Lower lobe of right lung (tissue), 2 donors: Measurements from ENCODE around the gene BLID. TPM values are rescaled to one million over a fixed set of nuclear protein-coding genes. Genes with fewer than 3 reads are reported as not detected.

Experiments used
- ATAC-seq, 2 donors: fragments of 200-7000 bp; cut with Tn5 transposase; one replicate each; pipeline ENCODE4 v1.9.1; 2020 to 2022; ENCODE audit warnings: mild to moderate bottlenecking in 2 of 2, moderate library complexity in 2 of 2
- DNase-seq: peaks from one replicate; pipeline ENCODE4 v3.0.0-alpha.2; 2020
- H3K27ac ChIP-seq: fragments of 200-600 bp; one replicate; pipeline ENCODE4 v1.8.0; 2022
- H3K27me3 ChIP-seq: fragments of 200-600 bp; one replicate; pipeline ENCODE4 v1.8.0; 2022; ENCODE audit warnings: low read depth
- H3K36me3 ChIP-seq: fragments of 200-600 bp; one replicate; pipeline ENCODE4 v1.8.0; 2022; ENCODE audit warnings: mild to moderate bottlenecking
- H3K4me1 ChIP-seq: fragments of 200-600 bp; one replicate; pipeline ENCODE4 v1.8.0; 2022
- H3K4me3 ChIP-seq: fragments of 200-600 bp; one replicate; pipeline ENCODE4 v1.8.0; 2022; ENCODE audit warnings: mild to moderate bottlenecking
- H3K9me3 ChIP-seq: fragments of 200-600 bp; one replicate; pipeline ENCODE4 v1.8.0; 2022
- CTCF ChIP-seq: fragments of 200-600 bp; IDR thresholded peaks from one replicate; pipeline ENCODE4 v1.8.0; 2022; ENCODE audit warnings: antibody characterized with exemption, mild to moderate bottlenecking
- intact Hi-C: fragments of 100-400 bp; cut with DNase I; formaldehyde crosslinking; loops from one replicate; pipeline ENCODE4 v1.11.0; 2022
- total RNA-seq: library from RNA; stranded (reverse); fragmentation: NEBNext Ultra II Directional; extraction: Animal tissue kit (Norgen Biotek cat#: 25700); gene quantifications from one replicate; pipeline ENCODE4 v1.2.1, GENCODE V29; 2021
- donor health status: DM: no; HTN: yes; CAD: no; lungs with severe emphysema.

The BLID gene
- total RNA-seq, 1 donor from 2014 or later = 0.62 TPM

GRCh38 chr11:122114976-122115375 is 1.0 kb downstream of the BLID start:
- intact Hi-C loops = no loop called here
- DNase-seq = no peak
- H3K4me1 ChIP-seq = peaks cover 4% of the 10 kb centered on the region

GRCh38 chr11:122113836-122114825 is 1.9 kb downstream of the BLID start:
- TF ChIP-seq CTCF = no peak
- intact Hi-C loops = no loop called here
- Histone ChIP-seq H3K9me3 (no peaks in the 10 kb centered on the region), H3K4me1 (peaks cover 4% of the 10 kb centered on the region), H3K27me3 (no peaks in the 10 kb centered on the region), H3K27ac (no peak overlapping the region), H3K4me3 (no peak overlapping the region), H3K36me3 (no peaks in the 10 kb centered on the region)
- ATAC-seq (no peak), DNase-seq (no peak)

More at GRCh38 chr11:122114976-122115375, 1.0 kb downstream of the BLID start:
- H3K27me3 ChIP-seq = no peaks in the 10 kb centered on the region
- H3K9me3 ChIP-seq = no peaks in the 10 kb centered on the region
- no peak for ATAC-seq
- TF ChIP-seq CTCF = no peak
- no peak overlapping the region for H3K4me3 ChIP-seq
- H3K27ac ChIP-seq = no peak overlapping the region
- no peaks in the 10 kb centered on the region for H3K36me3 ChIP-seq

GRCh38 chr11:122112470-122113365 is 3.3 kb downstream of the BLID start:
- peaks cover 4% of the 10 kb centered on the region for H3K4me1 ChIP-seq
- no peak for ATAC-seq
- H3K27me3 ChIP-seq = no peaks in the 10 kb centered on the region
- intact Hi-C loops = no loop called here
- DNase-seq = no peak
- no peak overlapping the region for H3K4me3 ChIP-seq
- no peaks in the 10 kb centered on the region for H3K36me3 ChIP-seq
- no peaks in the 10 kb centered on the region for H3K9me3 ChIP-seq
- no peak overlapping the region for H3K27ac ChIP-seq
- no peak for TF ChIP-seq CTCF

GRCh38 chr11:122109932-122110331 is 6.1 kb downstream of the BLID start:
- no peak for DNase-seq
- no peaks in the 10 kb centered on the region for H3K4me1 ChIP-seq
- TF ChIP-seq CTCF = no peak
- no peak overlapping the region for H3K4me3 ChIP-seq
- H3K27me3 ChIP-seq = no peaks in the 10 kb centered on the region
- no peak overlapping the region for H3K27ac ChIP-seq
- no peaks in the 10 kb centered on the region for H3K9me3 ChIP-seq
- intact Hi-C loops = no loop called here
- no peak for ATAC-seq
- no peaks in the 10 kb centered on the region for H3K36me3 ChIP-seq

- H3K4me3 ChIP-seq = no peak overlapping the region
- no peaks in the 10 kb centered on the region for H3K27me3 ChIP-seq
- intact Hi-C loops = no loop called here
- H3K9me3 ChIP-seq = no peaks in the 10 kb centered on the region
- H3K4me1 ChIP-seq = no peaks in the 10 kb centered on the region
- H3K27ac ChIP-seq = no peak overlapping the region
- no peaks in the 10 kb centered on the region for H3K36me3 ChIP-seq
- no peak for TF ChIP-seq CTCF
- no peak for ATAC-seq
- DNase-seq = no peak
These were observed 7.2 kb downstream of the BLID start for GRCh38 chr11:122108828-122109227.
